GM13977 (cell line): Measurements from ENCODE around the gene SPRING1.

Experiments
- DNase-seq: peaks from one replicate; pipeline ENCODE4 v3.0.0; 2012; ENCODE audit warnings: low spot score
- CTCF ChIP-seq: IDR thresholded peaks from 2 replicates; pipeline ENCODE4 v1.5.1; 2012; ENCODE audit warnings: mild to moderate bottlenecking, control low read depth; ENCODE audit not compliant: insufficient read depth; ENCODE audit errors: extremely low read depth, missing control alignments
- in situ Hi-C: fragments of 300-500 bp; cut with MboI; formaldehyde crosslinking; loops from one replicate; pipeline ENCODE4 v1.12.0; 2022; ENCODE audit warnings: low sequenced_read_pairs, low pct_unique_long_range_greater_than_20kb, mixed read lengths, inconsistent platforms; ENCODE audit not compliant: unreplicated experiment

SPRING1 gene

GRCh38 chr12:116710370-116711150 lies 27.3 kb downstream of the SPRING1 start:
- no peak for DNase-seq
- TF ChIP-seq CTCF, result no peak
- in situ Hi-C loops, result loop anchor here (25.0 kb wide), 1 partner anchor 402 kb away; no protein-coding TSS in a partner anchor

- TF ChIP-seq CTCF, result no peak
- in situ Hi-C loops, result loop anchor here (25.0 kb wide), 1 partner anchor 403 kb away; no protein-coding TSS in a partner anchor
- DNase-seq, result no peak
Observed at GRCh38 chr12:116709768-116710167, 28.1 kb downstream of the SPRING1 start.

GRCh38 chr12:116708826-116709756 lies 28.8 kb downstream of the SPRING1 start:
- in situ Hi-C loops, result loop anchor here (25.0 kb wide), 1 partner anchor 403 kb away; no protein-coding TSS in a partner anchor
- DNase-seq, result peak; percentile 53
- TF ChIP-seq CTCF, result peak; percentile 72

GRCh38 chr12:116707751-116708150 lies 30.1 kb downstream of the SPRING1 start:
- no peak for TF ChIP-seq CTCF
- DNase-seq, result no peak
- in situ Hi-C loops, result loop anchor here (25.0 kb wide), 1 partner anchor 405 kb away; no protein-coding TSS in a partner anchor

- peak; percentile 91 for TF ChIP-seq CTCF
- in situ Hi-C loops, result loop anchor here (25.0 kb wide), 1 partner anchor 409 kb away; no protein-coding TSS in a partner anchor
- DNase-seq, result peak; percentile 65
Observed at GRCh38 chr12:116703214-116703795, 34.6 kb downstream of the SPRING1 start.

- in situ Hi-C loops, result loop anchor here (25.0 kb wide), 1 partner anchor 411 kb away; no protein-coding TSS in a partner anchor
- no peak for TF ChIP-seq CTCF
- DNase-seq, result no peak
Observed at GRCh38 chr12:116701432-116701831, 36.4 kb downstream of the SPRING1 start.
